H1 (cell line): ENCODE measurements around the gene NUP133. TPM values are rescaled to one million over a fixed set of nuclear protein-coding genes. Genes with fewer than 3 reads are reported as not detected.

Experiments
- CTCF ChIA-PET: fragments of 300-600 bp; sonication (Branson Sonifier 250); formaldehyde crosslinking; loops from one replicate; lab custom pipeline; 2021; ENCODE audit not compliant: partially characterized antibody; lab: Charles Lee
- POLR2A ChIA-PET: fragments of 300-600 bp; sonication (Branson Sonifier 250); formaldehyde crosslinking; loops from one replicate; lab custom pipeline; 2021; ENCODE audit warnings: inconsistent platforms; ENCODE audit not compliant: partially characterized antibody; lab: Charles Lee
- DNase-seq, 2 experiments: peaks; one replicate each; pipeline versions ENCODE4 v3.0.0 to v3.0.0-alpha.2; 2010 to 2022; ENCODE audit warnings: low spot score in 2 of 2, low read depth in 1 of 2, mixed read lengths in 1 of 2
- FAIRE-seq: peaks from 2 replicates; lab custom pipeline; 2011; peaks lifted over from hg19 to GRCh38; lab: Jason Lieb, UNC
- H2AFZ ChIP-seq: 2 replicates; pipeline ENCODE4 v1.8.1; 2012; ENCODE audit warnings: low read length, inconsistent platforms
- H2AK5ac ChIP-seq: 2 replicates; pipeline ENCODE4 v1.6.1; 2013; ENCODE audit warnings: low read depth, low read length
- H2BK120ac ChIP-seq: replicated peaks from 2 replicates; pipeline ENCODE3; 2013; ENCODE audit warnings: low read depth, low read length, inconsistent platforms
- H2BK12ac ChIP-seq: 2 replicates; pipeline ENCODE4 v1.6.1; 2013; ENCODE audit warnings: low read depth, low read length
- H2BK15ac ChIP-seq: 2 replicates; pipeline ENCODE4 v1.6.1; 2013; ENCODE audit warnings: low read length
- H2BK20ac ChIP-seq: 2 replicates; pipeline ENCODE4 v1.6.1; 2013; ENCODE audit warnings: low read length
- H2BK5ac ChIP-seq: 2 replicates; pipeline ENCODE4 v1.6.1; 2013; ENCODE audit warnings: low read depth, low read length
- H3K14ac ChIP-seq: 2 replicates; pipeline ENCODE4 v1.6.1; 2013; ENCODE audit warnings: inconsistent platforms; ENCODE audit not compliant: insufficient read length
- H3K18ac ChIP-seq: 2 replicates; pipeline ENCODE4 v1.6.1; 2013; ENCODE audit warnings: low read length; ENCODE audit errors: extremely low read depth
- H3K23ac ChIP-seq: 2 replicates; pipeline ENCODE4 v1.6.1; 2013; ENCODE audit warnings: inconsistent platforms; ENCODE audit not compliant: insufficient read length
- H3K23me2 ChIP-seq: 2 replicates; pipeline ENCODE4 v1.6.1; 2013; ENCODE audit warnings: low read depth, low read length
- H3K27ac ChIP-seq: 2 replicates; pipeline ENCODE4 v1.6.1; 2011; ENCODE audit warnings: low read depth, low read length, inconsistent platforms
- H3K27me3 ChIP-seq, 4 experiments: replicated peaks in 1 of 4; 1 replicate in 1 of 4; 2 replicates in 3 of 4; pipeline versions ENCODE4 v1.6.1 to v1.8.1; 2011 to 2013; ENCODE audit warnings: low read length in 3 of 4, mild to moderate bottlenecking in 3 of 4, inconsistent platforms in 2 of 4, mixed read lengths in 2 of 4, moderate library complexity in 1 of 4; ENCODE audit not compliant: control insufficient read depth in 3 of 4, insufficient read depth in 3 of 4; ENCODE audit errors: extremely low read depth in 1 of 4
- H3K36me3 ChIP-seq, 4 experiments: 2 replicates each; pipeline versions ENCODE4 v1.6.1 to v1.8.1; 2011 to 2013; ENCODE audit warnings: mild to moderate bottlenecking in 4 of 4, low read length in 3 of 4, moderate library complexity in 2 of 4, control low read depth in 1 of 4, inconsistent platforms in 1 of 4; ENCODE audit not compliant: insufficient read depth in 4 of 4, control insufficient read depth in 2 of 4
- H3K4ac ChIP-seq: replicated peaks from 2 replicates; pipeline ENCODE3; 2013; ENCODE audit warnings: low read length, low read depth, mixed read lengths, inconsistent platforms; ENCODE audit not compliant: insufficient read length
- H3K4me1 ChIP-seq, 4 experiments: replicated peaks in 1 of 4; 1 replicate in 1 of 4; 2 replicates in 3 of 4; pipeline versions ENCODE4 v1.6.1 to v1.8.1; 2011 to 2013; ENCODE audit warnings: low read length in 3 of 4, inconsistent platforms in 2 of 4, mixed read lengths in 1 of 4; ENCODE audit not compliant: insufficient read depth in 4 of 4, control insufficient read depth in 3 of 4
- H3K4me2 ChIP-seq, 2 experiments: 2 replicates each; pipeline versions ENCODE4 v1.6.1 to v1.8.1; 2011 to 2013; ENCODE audit warnings: low read depth in 2 of 2, low read length in 2 of 2, control low read depth in 1 of 2, inconsistent platforms in 1 of 2, mild to moderate bottlenecking in 1 of 2; ENCODE audit not compliant: insufficient read depth in 1 of 2
- H3K4me3 ChIP-seq, 4 experiments: fragments of 200-600, 300-600 bp in 1 of 4; sonication (generic), shearing (Covaris generic), sonication (Bioruptor Twin) in 1 of 4; 2 replicates each; pipeline versions ENCODE4 v1.5.1 to v1.8.1; 2011 to 2016; ENCODE audit warnings: low read length in 4 of 4, low read depth in 3 of 4, control low read depth in 2 of 4, inconsistent platforms in 2 of 4, mild to moderate bottlenecking in 2 of 4, mixed read lengths in 1 of 4, moderate library complexity in 1 of 4; ENCODE audit not compliant: insufficient read depth in 2 of 4; ENCODE audit errors: extremely low read depth in 1 of 4
- H3K56ac ChIP-seq: replicated peaks from 2 replicates; pipeline ENCODE3; 2013; ENCODE audit warnings: low read depth, mild to moderate bottlenecking, mixed read lengths, low read length, inconsistent platforms; ENCODE audit not compliant: insufficient read length
- H3K79me1 ChIP-seq: 2 replicates; pipeline ENCODE4 v1.6.1; 2013; ENCODE audit warnings: low read depth, low read length, control low read depth
- H3K79me2 ChIP-seq, 2 experiments: 2 replicates each; pipeline versions ENCODE4 v1.6.1 to v1.8.1; 2012 to 2013; ENCODE audit warnings: low read length in 2 of 2, mild to moderate bottlenecking in 2 of 2, inconsistent platforms in 1 of 2; ENCODE audit not compliant: insufficient read depth in 2 of 2, control insufficient read depth in 1 of 2
- H3K9ac ChIP-seq, 4 experiments: replicated peaks in 1 of 4; 1 replicate in 1 of 4; 2 replicates in 3 of 4; pipeline versions ENCODE4 v1.6.1 to v1.8.1; 2011 to 2013; ENCODE audit warnings: low read depth in 3 of 4, low read length in 3 of 4, control low read depth in 2 of 4, mild to moderate bottlenecking in 2 of 4, moderate library complexity in 2 of 4, inconsistent platforms in 1 of 4; ENCODE audit errors: extremely low read depth in 1 of 4
- H3K9me3 ChIP-seq, 2 experiments: 2 replicates each; pipeline versions ENCODE4 v1.6.1 to v1.8.1; 2012 to 2013; ENCODE audit warnings: mild to moderate bottlenecking in 2 of 2, moderate library complexity in 2 of 2, control low read depth in 1 of 2, inconsistent platforms in 1 of 2, low read depth in 1 of 2, low read length in 1 of 2, mixed read lengths in 1 of 2; ENCODE audit not compliant: insufficient read depth in 2 of 2
- H4K20me1 ChIP-seq, 2 experiments: replicated peaks in 1 of 2; 2 replicates each; pipeline versions ENCODE3 to v1.8.1; 2011 to 2013; ENCODE audit warnings: inconsistent platforms in 2 of 2, low read length in 2 of 2, mild to moderate bottlenecking in 1 of 2; ENCODE audit not compliant: insufficient read depth in 2 of 2, control insufficient read depth in 1 of 2
- H4K5ac ChIP-seq: 2 replicates; pipeline ENCODE4 v1.6.1; 2013; ENCODE audit warnings: low read length, low read depth, mixed read lengths, inconsistent platforms; ENCODE audit not compliant: insufficient read length
- H4K8ac ChIP-seq: 2 replicates; pipeline ENCODE4 v1.8.0; 2013; ENCODE audit warnings: mild to moderate bottlenecking, moderate library complexity, low read length, inconsistent platforms; ENCODE audit not compliant: insufficient read depth; ENCODE audit errors: extremely low read depth
- H4K91ac ChIP-seq: replicated peaks from 2 replicates; pipeline ENCODE3; 2013; ENCODE audit warnings: low read length, mixed read lengths, inconsistent platforms; ENCODE audit not compliant: insufficient read length
- CHD1 ChIP-seq: IDR thresholded peaks from 2 replicates; pipeline ENCODE4 v1.6.1; 2012; ENCODE audit warnings: low read depth, low read length, improper control_type of control experiment
- CREB1 ChIP-seq: IDR thresholded peaks from 2 replicates; pipeline ENCODE4 v1.6.1; 2012; ENCODE audit warnings: inconsistent platforms
- NANOG ChIP-seq: IDR thresholded peaks from 2 replicates; pipeline ENCODE4 v1.6.1; 2011; ENCODE audit warnings: low read length, low read depth, mild to moderate bottlenecking, inconsistent platforms; ENCODE audit not compliant: insufficient read depth, poor library complexity, severe bottlenecking
- WGBS, 2 experiments: shearing (Covaris generic) in 1 of 2; methylation state at CpG; one replicate each; pipeline versions ENCODE4 v1.1.6 to v1.1.7; 2013 to 2015; ENCODE audit warnings: low lambda C conversion rate in 2 of 2, mixed read lengths in 2 of 2, inconsistent platforms in 1 of 2, low coverage in 1 of 2, missing lambda C conversion rate in 1 of 2; ENCODE audit not compliant: insufficient replicate concordance in 2 of 2, insufficient coverage in 1 of 2, insufficient read length in 1 of 2; ENCODE audit errors: extremely low coverage in 1 of 2, missing lambda C conversion rate in 1 of 2; 5-methylcytosine and 5-hydroxymethylcytosine counted together
- polyA plus RNA-seq, 7 experiments: library from polyadenylated mRNA; depleted of rRNA in 3 of 7; stranded (reverse) in 5 of 7; unstranded in 2 of 7; fragments of >200 nt in 5 of 7; fragments of 200-250 nt in 2 of 7; gene quantifications; 1 replicate in 5 of 7; 2 replicates in 1 of 7; 4 replicates in 1 of 7; pipeline versions ENCODE4 v1.2.1 to v1.2.3, GENCODE V29; 2011 to 2013; ENCODE audit warnings: missing spikeins in 2 of 7, mixed read lengths in 2 of 7
- total RNA-seq: library from RNA; stranded (reverse); fragmentation: NEBNext Ultra II Directional; extraction: Animal tissue kit (Norgen Biotek cat#: 25700); gene quantifications from 2 replicates; pipeline ENCODE4 v1.2.1, GENCODE V29; 2021

Gene NUP133
- total and polyA plus RNA-seq, 2 of the 8 experiments (the other 6 are each of a cell fraction or from before 2014, with no cell fraction given): 20.6 to 72.1 TPM

GRCh38 chr1:229466887-229467286, 41.3 kb downstream of the NUP133 start:
- no peaks in the 10 kb centered on the region for H3K23me2 ChIP-seq
- ChIA-PET CTCF (interaction anchor here (1.1 to 2.1 kb wide), 3 partner anchors 10 to 15 kb away, joined by 4 to 5 read pairs (median 4); no protein-coding TSS in a partner anchor), POLR2A (interaction anchor here (1.3 kb wide), 1 partner anchor 15 kb away, joined by 4 read pairs; no protein-coding TSS in a partner anchor)
- H4K5ac ChIP-seq: no peak overlapping the region
- H2BK120ac ChIP-seq: no peak overlapping the region
- no peak overlapping the region for H3K14ac ChIP-seq
- no peak overlapping the region for H4K91ac ChIP-seq
- no peak overlapping the region for H2BK20ac ChIP-seq
- no peak overlapping the region for H2BK12ac ChIP-seq
- H3K18ac ChIP-seq: no peak overlapping the region
- H2BK5ac ChIP-seq: no peak overlapping the region
- H4K8ac ChIP-seq: no peak overlapping the region
- H3K9me3 ChIP-seq: no peaks in the 10 kb centered on the region
- no peak overlapping the region for H3K4me2 ChIP-seq
- H3K4me3 ChIP-seq: no peak overlapping the region
- TF ChIP-seq NANOG (no peak), CHD1 (no peak), CREB1 (no peak)
- H3K23ac ChIP-seq: no peak overlapping the region
- no peak overlapping the region for H2BK15ac ChIP-seq
- no peak overlapping the region for H2AK5ac ChIP-seq
- no peak for DNase-seq
- H3K27me3 ChIP-seq: no peaks in the 10 kb centered on the region
- WGBS, 2 experiments: 100% methylated on average over 1 of the region's 1 CpG; no CpG with 5 or more reads in 1 of the 2 experiments
- no peaks in the 10 kb centered on the region for H3K4me1 ChIP-seq
- no peak overlapping the region for H3K4ac ChIP-seq
- H3K27ac ChIP-seq: no peak overlapping the region
- H3K56ac ChIP-seq: no peak overlapping the region
- peaks cover 14 to 69% (median 42%) of the 10 kb centered on the region in 4 experiments for H3K36me3 ChIP-seq
- no peak overlapping the region for H3K9ac ChIP-seq
- H4K20me1 ChIP-seq: peaks cover 0 to 4% of the 10 kb centered on the region in 2 experiments
- FAIRE-seq: no peak
- H3K79me1 ChIP-seq: no peaks in the 10 kb centered on the region
- H2AFZ ChIP-seq: no peak overlapping the region
- no peaks in the 10 kb centered on the region for H3K79me2 ChIP-seq
